WI38 (cell line): ENCODE measurements around the gene BIN2.

Source experiments
- H3K4me3 ChIP-seq: 2 replicates; pipeline ENCODE4 v1.5.1; 2011; ENCODE audit warnings: low read depth, mild to moderate bottlenecking, control low read depth, low read length
- TF ChIP-seq, protein P1 (sequence below): IDR thresholded peaks from 2 replicates; pipeline ENCODE4 v1.5.1; 2012; ENCODE audit warnings: low read depth, mild to moderate bottlenecking, control low read depth, low read length

BIN2 gene

DNA sequence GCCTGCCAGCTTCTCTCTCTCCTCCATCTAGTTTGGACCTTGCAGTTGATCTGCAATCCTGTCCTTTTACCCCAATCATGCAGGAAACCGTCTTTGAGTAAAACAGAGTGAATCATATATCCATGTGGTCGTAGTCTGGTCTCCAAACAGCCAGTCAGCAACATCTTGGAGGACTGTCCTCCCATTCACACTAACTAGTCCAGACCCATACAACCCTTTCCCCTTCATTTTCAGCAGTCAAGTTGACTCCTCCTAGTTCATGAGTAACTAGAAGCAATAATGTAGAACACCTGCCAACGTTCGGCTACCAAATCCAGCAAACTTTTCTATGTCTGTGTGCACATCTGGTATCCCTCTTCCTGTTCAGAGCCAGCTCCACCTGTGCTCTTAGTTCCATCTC, 10.8 kb upstream of the BIN2 start:
- TF ChIP-seq, protein P1, sequence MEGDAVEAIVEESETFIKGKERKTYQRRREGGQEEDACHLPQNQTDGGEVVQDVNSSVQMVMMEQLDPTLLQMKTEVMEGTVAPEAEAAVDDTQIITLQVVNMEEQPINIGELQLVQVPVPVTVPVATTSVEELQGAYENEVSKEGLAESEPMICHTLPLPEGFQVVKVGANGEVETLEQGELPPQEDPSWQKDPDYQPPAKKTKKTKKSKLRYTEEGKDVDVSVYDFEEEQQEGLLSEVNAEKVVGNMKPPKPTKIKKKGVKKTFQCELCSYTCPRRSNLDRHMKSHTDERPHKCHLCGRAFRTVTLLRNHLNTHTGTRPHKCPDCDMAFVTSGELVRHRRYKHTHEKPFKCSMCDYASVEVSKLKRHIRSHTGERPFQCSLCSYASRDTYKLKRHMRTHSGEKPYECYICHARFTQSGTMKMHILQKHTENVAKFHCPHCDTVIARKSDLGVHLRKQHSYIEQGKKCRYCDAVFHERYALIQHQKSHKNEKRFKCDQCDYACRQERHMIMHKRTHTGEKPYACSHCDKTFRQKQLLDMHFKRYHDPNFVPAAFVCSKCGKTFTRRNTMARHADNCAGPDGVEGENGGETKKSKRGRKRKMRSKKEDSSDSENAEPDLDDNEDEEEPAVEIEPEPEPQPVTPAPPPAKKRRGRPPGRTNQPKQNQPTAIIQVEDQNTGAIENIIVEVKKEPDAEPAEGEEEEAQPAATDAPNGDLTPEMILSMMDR = no peak
- H3K4me3 ChIP-seq = no peak overlapping the region

DNA sequence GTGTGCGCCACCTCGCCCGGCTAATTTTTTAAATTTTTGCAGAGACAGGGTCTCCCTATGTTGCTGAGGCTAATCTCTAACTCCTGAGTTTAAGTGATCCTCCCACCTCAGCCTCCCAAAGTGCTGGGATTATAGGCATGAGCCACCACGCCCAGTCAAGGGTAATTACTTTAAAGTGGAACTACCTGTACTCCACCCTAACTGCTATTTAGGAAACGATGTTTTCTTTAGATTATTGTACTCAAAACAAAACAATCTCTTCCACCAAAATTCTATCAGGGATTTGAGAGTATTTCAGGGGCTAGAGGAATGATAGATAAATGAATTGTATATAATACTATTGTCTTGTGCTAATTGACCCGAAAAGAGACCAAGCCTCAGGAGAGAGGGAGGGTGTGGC, 9.6 kb upstream of the BIN2 start:
- H3K4me3 ChIP-seq = no peak overlapping the region
- TF ChIP-seq, protein P1 = no peak

DNA sequence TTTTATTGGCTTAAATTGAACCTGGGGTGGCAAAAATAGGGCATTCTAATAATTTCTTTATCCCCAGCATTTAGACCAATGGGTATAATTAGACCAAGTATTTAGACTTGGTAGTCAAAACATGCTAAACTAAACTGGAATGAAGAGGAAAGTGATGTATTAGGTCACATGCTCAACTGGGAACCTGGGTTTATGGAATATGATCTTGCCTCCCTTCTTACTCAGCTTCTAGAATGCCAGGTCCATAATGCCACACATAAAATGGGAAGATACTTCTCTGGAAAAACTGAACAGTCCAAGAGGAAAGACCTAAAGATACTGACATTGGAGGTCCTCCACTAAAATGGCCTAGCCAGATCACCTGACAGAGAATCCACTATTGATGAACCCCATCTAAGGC, 6.2 kb upstream of the BIN2 start:
- TF ChIP-seq, protein P1 = no peak
- no peak overlapping the region for H3K4me3 ChIP-seq

DNA sequence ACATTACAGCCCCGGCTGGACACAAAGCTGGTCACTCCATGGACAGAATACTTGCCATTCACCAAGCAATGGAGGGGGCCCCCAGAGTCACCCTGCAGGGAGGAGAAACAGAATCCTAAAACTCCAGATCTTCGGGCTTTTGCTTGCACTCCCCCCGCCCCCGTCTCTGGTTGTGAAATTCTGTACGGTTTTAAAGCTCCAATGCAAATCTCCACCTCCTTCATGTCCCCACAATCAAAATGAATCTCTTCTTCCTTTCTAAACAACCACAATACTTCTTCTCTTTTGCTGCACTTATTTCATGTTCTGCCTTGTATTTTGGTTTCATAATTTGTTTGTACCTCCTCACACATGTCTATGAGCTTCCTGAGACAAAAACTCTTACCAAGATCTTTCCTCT, 5.8 kb upstream of the BIN2 start:
- TF ChIP-seq, protein P1 = no peak
- no peak overlapping the region for H3K4me3 ChIP-seq

DNA sequence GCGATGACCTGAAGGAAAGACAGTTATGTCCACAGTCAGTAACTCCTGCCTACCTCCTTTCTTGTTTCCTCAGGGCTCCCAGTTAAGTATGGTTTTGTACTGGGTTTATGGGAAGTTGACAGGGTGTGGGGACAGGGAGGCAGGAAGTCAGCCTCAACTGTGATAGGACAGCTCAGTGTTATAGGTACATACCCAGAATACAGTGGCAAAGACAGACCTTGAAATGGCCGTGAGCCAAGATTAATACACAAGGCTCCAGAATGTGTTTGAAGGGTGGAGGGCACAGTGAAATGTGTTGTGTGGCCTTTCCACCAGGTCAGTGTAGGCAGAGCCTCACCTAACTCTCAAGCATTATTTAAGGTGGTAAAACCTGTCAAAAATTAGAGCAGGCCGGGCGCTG, 4.6 kb upstream of the BIN2 start:
- TF ChIP-seq, protein P1 = no peak
- no peak overlapping the region for H3K4me3 ChIP-seq

DNA sequence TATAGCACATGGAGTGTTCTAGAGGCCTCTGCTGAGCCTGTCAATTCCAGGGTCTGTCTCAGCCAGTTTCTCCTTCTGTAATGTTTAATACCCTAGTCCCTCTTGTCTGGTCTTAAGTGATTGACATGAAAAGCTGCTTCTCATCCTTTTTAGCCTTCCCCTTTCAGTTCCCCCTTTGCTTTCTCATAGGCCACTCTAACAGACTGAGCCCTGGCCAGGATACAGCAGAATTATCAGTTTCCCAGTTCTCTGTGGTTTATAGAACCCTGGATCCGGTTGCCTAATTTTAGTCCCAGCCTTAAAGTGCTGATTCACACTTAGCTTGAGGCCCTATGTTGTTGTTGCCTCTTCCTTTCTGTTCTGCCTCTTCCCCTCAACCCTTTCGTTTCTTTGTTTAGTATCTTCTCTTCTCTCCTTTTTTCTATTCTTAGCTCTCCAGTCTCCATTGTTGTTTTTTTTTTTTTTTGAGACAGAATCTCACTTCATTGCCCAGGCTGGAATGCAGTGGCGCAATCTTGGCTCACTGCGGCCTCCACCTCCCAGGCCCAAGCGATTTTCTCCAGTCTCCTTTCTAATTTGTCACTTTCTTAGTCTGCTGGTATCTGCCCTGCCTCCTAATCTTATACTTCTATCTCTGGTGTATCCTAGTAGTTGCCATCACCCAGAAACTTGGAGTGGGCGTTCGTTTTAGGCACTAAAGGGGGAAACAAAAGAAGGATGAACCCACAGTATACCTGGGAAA, 2.9 kb upstream of the BIN2 start:
- H3K4me3 ChIP-seq = no peak overlapping the region
- TF ChIP-seq, protein P1 = no peak

DNA sequence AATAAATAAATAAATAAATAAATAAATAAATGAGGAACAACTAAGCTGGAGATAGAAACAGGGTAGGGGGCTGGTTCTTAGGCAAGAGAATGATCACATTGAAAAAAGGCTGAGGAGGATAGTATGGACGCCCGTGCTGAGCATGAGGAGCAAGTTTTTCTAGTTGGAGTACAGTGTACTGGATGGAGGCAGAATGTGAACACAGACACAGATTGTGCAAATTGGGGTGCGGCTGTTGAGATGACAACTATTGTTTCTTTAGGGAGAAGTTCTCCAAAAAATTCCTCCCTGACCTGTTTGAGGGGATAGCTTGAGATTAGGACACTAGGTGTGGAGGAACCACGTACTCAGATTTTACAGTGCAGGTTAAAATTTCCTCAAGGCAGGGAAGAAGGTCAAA, 979 bp upstream of the BIN2 start:
- H3K4me3 ChIP-seq = no peak overlapping the region
- TF ChIP-seq, protein P1 = no peak
